H7 (cell line): ENCODE results near the gene MTF1. TPM values are rescaled to one million over a fixed set of nuclear protein-coding genes. Genes with fewer than 3 reads are reported as not detected.

Experiments used
- DNase-seq: peaks from one replicate; pipeline ENCODE4 v3.0.0; 2012
- H3K27me3 ChIP-seq: 2 replicates; pipeline ENCODE4 v1.6.0; 2011; ENCODE audit warnings: mild to moderate bottlenecking, low read length; ENCODE audit not compliant: control insufficient read depth, insufficient read depth
- H3K36me3 ChIP-seq: replicated peaks from 2 replicates; pipeline ENCODE4 v1.5.1; 2011; ENCODE audit warnings: low read length; ENCODE audit not compliant: control insufficient read depth, insufficient read depth
- H3K4me3 ChIP-seq: 2 replicates; pipeline ENCODE4 v1.5.1; 2011; ENCODE audit warnings: low read depth, mild to moderate bottlenecking, control low read depth, low read length, moderate library complexity; ENCODE audit not compliant: insufficient read depth
- total RNA-seq: library from RNA; depleted of rRNA; stranded (reverse); fragments of >200 nt; shearing (Covaris generic); gene quantifications from 2 replicates; pipeline ENCODE4 v1.2.3, GENCODE V29; 2014

Gene MTF1
- total RNA-seq, 1 experiment from 2014 or later = 2.7 TPM

DNA sequence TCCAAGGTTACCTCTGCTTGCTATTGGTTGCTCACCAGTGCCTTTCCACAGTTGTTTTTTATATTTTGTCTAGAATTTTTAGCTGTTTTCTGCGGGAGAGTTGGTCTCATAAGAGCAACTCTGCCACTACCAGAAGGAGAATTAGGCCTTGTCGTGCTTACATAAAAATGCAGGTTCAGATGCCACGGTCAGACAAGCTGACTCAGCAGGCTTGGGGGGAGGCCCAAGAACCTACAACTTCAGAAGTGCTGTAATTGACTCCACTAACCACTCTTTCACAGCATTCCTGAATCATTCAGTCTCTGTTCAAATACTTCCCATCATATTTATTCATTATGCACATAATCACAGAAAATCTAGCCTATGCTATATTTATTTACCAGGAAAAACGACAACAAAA lies 28.3 kb downstream of the MTF1 start:
- Histone ChIP-seq H3K4me3 (no peak overlapping the region), H3K27me3 (no peaks in the 10 kb centered on the region), H3K36me3 (peaks cover 4% of the 10 kb centered on the region)
- no peak for DNase-seq

DNA sequence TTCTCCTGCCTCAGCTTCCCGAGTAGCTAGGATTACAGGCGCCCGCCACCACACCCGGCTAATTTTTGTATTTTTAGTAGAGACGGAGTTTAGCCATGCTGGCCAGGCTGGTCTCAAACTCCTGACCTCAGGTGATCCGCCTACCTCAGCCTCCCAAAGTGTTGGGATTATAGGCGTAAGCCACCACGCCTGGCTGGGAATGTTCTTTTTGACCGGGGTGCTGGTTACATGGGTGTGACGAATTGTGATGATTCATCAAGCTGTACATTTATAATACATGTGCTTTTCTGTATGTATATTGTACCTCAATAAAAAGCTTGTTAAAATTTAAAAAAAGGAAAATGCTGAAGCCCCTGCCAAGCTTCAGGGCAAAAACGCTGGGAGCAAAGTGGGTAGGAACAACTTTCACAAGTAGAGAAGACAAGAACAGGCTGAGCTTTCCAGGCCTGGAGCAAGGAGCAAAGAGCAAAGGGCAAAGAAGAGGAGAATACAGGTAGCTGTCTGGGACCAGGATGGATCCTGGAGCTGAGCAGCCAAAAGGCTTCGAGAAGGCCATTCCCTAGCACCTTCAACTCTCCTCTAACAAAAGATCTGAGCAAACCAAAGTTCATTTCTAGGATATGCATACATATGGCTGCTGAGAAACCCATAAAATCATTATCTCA lies 30.9 kb downstream of the MTF1 start:
- no peak overlapping the region for H3K4me3 ChIP-seq
- no peaks in the 10 kb centered on the region for H3K27me3 ChIP-seq
- DNase-seq = no peak
- no peaks in the 10 kb centered on the region; the same call in 1 of the 2 replicates for H3K36me3 ChIP-seq

DNA sequence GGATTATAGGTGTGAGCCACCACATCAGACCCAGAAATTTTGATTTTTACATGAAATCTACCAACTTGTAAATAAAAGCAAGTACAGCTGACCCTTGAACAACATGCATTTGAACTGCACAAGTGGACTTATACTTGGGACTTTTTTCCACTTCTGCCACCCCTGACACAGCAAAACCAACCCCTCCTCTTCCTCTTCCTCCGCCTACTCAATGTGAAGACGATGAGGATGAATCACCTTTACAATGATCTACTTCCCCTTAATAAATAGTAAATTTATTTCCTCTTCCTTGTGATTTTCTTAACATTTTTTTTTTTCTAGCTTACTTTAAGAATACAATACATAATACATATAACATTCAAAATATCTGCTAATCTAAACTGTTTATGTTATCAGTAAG lies 33.9 kb downstream of the MTF1 start:
- DNase-seq = no peak
- Histone ChIP-seq H3K36me3 (peaks cover 9% of the 10 kb centered on the region), H3K27me3 (no peaks in the 10 kb centered on the region), H3K4me3 (no peak overlapping the region)

DNA sequence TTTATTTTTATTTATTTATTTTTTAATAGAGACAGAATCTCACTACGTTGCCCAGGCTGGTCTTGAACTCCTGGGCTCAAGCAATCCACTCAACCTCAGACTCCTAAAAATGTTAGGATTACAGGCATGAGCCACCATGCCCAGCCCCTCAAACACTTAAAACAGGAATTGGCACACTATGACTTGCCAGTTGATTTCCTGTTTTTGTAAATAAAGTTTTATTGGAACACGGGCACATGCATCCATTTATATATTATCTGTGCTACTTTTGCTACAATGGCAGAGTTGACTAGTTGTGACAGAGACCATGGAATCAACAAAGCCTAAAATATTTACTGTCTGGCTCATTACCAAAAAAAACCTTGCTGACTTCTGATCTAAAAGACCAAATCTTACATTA lies 35.4 kb downstream of the MTF1 start:
- DNase-seq = no peak
- peaks cover 13% of the 10 kb centered on the region for H3K36me3 ChIP-seq
- H3K4me3 ChIP-seq = no peak overlapping the region
- H3K27me3 ChIP-seq = no peaks in the 10 kb centered on the region

DNA sequence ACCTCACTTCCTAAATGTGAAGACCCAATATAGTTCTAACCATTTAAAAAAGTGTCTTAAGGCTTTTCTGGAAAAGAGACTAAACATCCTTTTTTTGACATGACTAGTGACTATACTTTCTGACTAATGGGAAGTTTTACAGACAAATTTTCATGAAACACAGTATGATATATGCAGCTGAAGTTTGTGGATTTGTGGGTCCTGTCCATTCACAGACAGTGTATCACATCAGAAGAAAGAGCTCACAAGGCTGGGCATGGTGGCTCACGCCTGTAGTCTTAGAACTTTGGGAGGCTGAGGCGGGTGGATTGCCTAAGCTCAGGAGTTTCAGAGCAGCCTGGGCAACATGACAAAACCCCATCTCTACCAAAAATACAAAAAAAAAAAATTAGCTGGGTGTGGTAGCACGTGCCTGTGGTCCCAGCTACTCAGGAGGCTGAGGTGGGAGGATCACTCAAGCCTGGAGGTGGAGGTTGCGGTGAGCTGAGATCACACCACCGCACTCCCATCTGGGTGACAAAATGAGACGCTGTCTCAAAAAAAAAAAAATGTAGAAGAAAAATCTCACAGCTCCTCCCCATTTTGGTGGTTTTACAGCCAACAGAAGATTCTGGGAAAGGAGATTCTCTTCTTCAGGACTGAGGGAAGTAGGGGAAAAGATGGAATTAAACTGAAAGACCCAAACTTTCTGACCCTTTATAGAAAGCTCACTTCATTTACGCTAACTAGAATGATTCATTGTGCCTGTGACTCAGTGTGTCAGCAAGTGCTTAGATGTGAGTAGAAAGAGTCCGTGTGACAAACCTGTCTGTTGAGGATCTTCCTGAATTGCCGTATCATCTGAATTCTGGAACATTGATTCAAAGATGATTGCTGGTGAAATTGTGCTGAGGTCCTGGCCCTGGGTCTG lies 36.2 kb downstream of the MTF1 start:
- H3K4me3 ChIP-seq = no peak overlapping the region
- peaks cover 13% of the 10 kb centered on the region for H3K36me3 ChIP-seq
- no peaks in the 10 kb centered on the region for H3K27me3 ChIP-seq
- DNase-seq = no peak

DNA sequence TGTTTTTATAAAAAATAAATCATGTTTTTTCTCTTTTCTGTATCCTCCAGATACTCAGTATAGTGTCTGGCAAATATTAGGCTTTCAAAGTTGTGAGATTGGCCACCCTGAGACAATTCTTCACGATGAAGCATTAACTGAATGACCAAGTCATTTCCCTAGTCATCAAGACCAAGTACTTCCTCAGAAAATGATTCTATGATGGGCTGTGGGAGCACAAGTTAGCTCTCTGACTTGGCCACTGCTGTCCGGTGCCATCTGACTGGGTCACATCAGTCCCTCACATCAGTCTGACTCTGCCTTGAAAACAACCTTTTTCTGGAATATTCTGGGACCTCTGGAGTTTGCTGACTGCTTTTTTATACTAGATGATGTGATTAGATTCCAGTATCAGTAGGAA lies 37.9 kb downstream of the MTF1 start:
- Histone ChIP-seq H3K27me3 (no peaks in the 10 kb centered on the region), H3K4me3 (no peak overlapping the region), H3K36me3 (peaks cover 13% of the 10 kb centered on the region)
- DNase-seq = no peak

DNA sequence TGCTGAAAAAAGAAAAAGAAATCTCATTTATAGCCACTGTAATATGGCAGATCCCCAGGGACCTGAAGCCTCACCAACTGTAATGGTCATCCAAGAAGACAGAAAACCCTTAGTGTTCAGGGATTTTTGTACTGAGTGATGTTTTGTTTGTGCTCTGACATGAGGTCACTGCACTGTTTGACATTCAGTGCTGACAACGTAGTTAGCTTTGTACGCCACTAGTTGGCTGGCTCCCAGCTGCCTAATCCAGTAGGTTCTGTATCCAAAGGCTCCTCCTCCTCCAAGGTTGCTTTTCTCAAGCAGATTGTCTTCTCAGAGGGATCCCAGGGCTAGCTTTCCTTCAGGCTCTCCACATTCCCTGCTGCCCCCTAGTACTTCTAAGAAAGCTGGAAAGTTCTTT lies 41.9 kb downstream of the MTF1 start:
- peak; percentile 68 for DNase-seq
- H3K27me3 ChIP-seq = no peaks in the 10 kb centered on the region
- H3K36me3 ChIP-seq = peaks cover 14% of the 10 kb centered on the region
- H3K4me3 ChIP-seq = no peak overlapping the region

DNA sequence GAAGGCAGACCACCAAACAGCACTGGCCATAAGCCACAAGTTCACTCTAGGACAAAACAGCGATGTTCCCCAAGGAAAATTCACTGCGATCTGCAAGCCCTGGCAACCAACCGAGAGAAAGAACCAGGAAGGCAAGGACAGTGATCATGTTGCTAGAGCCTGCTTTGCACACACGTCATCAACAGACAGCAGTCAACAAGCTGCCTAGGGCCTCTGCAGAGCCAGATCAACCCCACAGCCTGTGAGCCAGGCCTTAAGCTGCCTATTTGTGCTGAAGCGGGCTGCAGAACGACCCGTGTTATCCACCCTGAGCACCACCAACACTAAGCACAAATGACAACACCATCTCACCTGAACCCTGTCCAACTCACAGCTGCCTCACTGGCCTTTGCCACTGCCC lies 45.1 kb downstream of the MTF1 start:
- Histone ChIP-seq H3K27me3 (no peaks in the 10 kb centered on the region), H3K4me3 (no peak overlapping the region), H3K36me3 (peaks cover 5% of the 10 kb centered on the region)
- no peak for DNase-seq

DNA sequence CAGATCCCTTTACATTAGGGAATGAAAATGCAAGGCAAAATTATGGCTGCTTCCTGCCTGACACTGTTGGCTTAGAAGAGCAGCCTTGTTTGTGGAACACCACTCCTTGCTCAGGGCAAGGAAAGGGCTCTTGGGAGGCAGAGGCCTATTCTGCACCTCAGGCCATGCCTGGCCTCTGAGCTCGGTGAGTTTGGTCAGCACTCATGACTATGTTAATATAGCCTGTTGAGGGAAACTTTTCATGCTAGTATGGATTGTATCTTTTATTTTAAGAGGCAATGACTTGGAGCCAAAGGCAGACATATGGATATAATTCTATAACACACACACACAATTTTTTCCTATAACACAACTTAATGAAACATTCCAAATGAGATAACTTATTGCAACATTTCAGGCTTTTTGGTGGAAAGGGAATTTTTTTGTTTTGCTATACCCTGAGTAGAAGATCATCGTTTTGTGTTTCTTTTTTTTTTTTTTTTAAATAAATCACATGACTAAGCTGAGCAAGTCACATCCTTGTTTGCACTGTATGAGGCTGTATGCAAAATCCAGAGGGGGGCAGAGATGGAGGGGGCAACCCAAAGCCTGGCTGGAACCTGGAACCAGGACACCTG lies 45.8 kb downstream of the MTF1 start:
- Histone ChIP-seq H3K36me3 (peaks cover 5% of the 10 kb centered on the region), H3K27me3 (no peaks in the 10 kb centered on the region), H3K4me3 (no peak overlapping the region)
- DNase-seq = no peak

DNA sequence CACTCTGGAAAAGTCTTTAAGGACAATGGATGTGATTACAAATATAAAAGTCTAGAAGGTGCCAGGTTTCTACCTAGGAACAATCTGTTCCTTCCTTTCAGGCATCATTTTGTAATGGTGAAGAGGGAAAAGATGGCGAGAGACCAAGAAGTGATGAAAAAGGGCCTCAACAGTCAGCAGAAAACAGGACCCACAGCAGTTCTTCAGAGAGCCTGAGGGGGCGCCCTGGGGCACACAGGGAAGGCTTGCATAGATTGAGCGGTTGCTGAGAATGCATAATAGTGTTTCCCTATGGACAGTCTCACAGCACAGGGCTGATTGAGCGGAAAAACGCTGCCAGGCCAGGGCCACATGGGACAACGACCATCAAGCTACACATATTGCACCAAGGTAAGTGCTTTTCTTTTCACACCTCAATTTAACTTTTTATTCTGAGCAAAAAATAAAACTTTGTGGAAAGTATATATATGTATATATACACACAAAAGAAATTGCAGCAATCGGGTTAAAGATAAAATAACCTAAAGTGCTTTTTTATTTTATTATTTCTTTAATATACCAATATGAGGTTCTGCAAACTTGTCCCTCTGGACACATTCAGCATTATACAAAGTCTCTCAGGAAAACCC lies 48.3 kb downstream of the MTF1 start:
- DNase-seq = peak; percentile 83
- no peaks in the 10 kb centered on the region for H3K27me3 ChIP-seq
- H3K36me3 ChIP-seq = peaks cover 9% of the 10 kb centered on the region
- H3K4me3 ChIP-seq = no peak overlapping the region

DNA sequence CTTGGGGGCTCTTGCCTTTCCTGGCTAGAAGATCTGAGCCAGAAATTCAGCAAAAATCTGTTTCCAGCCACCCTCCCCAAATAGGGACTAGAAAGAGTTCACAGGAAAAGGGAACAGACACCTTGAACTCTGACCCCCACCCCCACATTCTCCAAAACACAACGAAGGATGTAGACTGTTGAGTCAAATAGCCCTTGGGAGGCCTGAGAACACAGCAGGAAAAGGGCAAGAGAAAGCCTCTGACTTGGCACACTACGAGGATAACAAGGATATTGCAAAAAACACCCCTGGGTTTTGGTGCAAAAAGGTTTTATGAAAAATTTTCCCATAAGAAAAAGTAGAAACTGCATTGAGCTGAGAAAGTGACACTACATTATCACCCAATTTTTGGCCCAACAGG lies 49.5 kb downstream of the MTF1 start:
- H3K36me3 ChIP-seq = peaks cover 14% of the 10 kb centered on the region
- no peak overlapping the region for H3K4me3 ChIP-seq
- no peak for DNase-seq
- H3K27me3 ChIP-seq = no peaks in the 10 kb centered on the region

DNA sequence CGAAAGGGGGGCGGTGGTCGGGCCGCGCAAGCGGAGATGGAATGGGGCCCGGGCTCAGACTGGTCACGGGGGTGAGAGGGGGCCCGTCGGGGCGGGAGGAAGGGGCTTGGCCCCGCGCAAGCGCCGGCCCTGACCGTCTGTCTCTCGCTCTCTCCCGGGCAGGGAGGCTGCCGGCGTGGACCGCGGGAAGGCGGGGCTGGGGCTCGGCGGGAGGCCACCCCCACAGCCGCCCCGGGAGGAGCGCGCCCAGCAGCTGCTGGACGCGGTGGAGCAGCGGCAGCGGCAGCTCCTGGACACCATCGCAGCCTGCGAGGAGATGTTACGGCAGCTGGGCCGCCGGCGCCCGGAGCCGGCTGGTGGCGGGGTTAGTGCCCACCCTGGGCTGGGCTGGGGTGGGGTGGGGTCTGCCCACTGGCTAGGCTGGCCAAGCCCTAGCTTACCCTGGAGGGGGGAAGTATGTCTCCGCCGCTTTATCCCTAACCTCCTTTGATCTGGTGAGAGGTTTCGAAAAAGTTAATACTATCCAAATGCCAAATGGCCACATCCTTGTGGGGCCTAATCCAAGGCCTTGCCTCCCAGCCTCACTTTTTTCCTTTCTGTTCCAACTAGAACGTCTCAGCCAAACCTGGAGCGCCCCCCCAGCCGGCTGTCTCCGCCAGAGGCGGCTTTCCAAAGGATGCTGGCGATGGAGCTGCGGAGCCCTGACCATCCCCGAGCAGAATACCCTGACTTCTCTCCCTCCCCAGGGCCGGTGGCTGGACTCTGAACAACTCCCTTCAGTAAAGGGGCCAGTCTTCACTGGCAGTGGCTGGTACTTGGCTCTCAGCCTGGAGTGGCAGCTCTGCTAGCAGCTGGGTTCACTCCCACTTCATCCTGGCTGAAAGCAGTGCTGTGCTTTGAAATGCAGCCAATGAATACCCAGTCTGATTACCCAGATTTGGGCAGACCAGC lies 50.7 kb downstream of the MTF1 start:
- DNase-seq = peak; percentile 65
- Histone ChIP-seq H3K4me3 (peak overlapping the region; percentile 82), H3K27me3 (no peaks in the 10 kb centered on the region), H3K36me3 (peaks cover 25% of the 10 kb centered on the region)

DNA sequence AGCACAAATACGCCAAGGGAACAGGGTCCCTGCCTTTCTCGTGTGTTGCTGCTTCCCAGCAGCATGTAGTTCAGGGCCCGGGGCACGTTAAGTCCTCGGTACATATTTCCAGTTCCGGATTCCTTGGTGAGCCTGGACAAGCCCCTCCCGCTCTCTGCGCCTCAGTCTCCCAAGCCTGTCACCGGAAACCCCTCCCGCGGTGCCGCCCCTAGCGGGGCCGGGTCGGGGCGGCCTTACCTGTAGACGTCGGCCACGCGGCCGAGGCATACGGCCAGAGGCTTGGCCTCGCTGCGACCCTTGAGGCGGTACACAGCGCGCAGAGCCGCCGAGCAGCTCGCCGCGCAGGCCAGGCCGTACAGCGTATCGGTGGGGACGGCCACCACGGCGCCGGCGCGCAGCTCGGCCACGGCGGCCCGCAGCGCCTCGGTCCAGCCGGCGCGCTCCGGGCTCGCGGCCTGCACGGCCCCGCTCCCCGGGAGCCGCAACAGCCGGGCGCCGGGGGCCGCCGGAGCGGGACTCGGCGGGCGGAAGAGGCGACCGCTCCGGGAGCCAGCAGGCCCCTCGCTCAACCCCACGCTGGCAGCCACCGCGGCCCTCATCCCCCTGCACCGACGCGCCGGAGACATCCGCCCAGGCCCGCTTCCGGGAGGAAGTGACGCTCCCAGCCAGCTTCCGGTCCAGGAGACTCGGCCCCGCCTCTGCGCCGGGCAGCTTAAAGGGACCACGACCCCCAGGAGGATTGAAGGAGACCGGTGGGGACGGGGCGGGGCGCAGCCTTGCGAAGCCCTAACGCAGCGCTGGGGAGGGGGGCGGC lies 51.6 kb downstream of the MTF1 start, which contains the start of the genes C1orf122 and YRDC:
Gene C1orf122 (plus strand): TSS at position 236 of the 814 bp plus-strand sequence. CDS start 615 bp downstream, outside the sequence.
Gene YRDC (minus strand): TSS at position 654 of the 814 bp plus-strand sequence. CDS start 28 bp downstream, at position 626.
- DNase-seq = peak; percentile 99
- H3K36me3 ChIP-seq = peaks cover 29% of the 10 kb centered on the region
- peak within 1 kb of the TSS; percentile 82 for H3K4me3 ChIP-seq
- H3K27me3 ChIP-seq = no peaks in the 10 kb centered on the region
